ENCODE data around the gene RNU6-1.

DNA sequence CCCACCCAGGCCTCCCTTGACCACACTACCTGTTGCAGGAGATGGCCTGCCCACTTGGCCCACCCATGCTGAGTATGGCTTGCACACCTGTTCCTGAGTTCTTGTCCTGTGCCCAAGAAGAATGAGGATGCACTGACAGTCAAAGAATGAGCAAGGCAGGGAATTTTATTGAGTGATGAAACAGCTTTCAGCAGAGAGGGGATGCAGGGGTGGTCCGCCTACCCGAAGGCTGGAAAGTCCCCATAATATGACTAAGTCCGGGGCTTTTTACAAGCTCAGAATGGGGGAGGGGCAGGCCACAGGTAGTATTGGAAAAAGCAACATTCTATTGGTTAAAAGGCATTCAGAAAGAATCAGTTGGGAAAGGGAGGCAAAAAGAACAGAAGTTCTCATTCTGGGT is 29.9 kb upstream of the RNU6-1 start:
- TF ChIP-seq EZH2phosphoT487 (IDR thresholded peaks at IDR 0.05; ENCODE audit: insufficient read depth, low read depth) (no peak), EZH2 (IDR thresholded peaks at IDR 0.05; ENCODE audit: insufficient read depth, poor library complexity, severe bottlenecking) (no peak)
